Adrenal gland (tissue), 12 donors: ENCODE data around the gene RIMBP2. TPM values are rescaled to one million over a fixed set of nuclear protein-coding genes. Genes with fewer than 3 reads are reported as not detected.
A peak's percentile ranks its signal among the peaks of the same experiment; 100 is the strongest.

Experiments used
- DNase-seq, 7 donors: peaks; one replicate each; pipeline ENCODE4 v3.0.0-alpha.2; 2019 to 2020
- H3K27ac ChIP-seq, 5 donors: fragments of 200-600 bp; sonication (generic) in 4 of 5; 1 replicate in 3 of 5; 2 replicates in 2 of 5; pipeline versions ENCODE4 v1.5.1 to v1.8.0; 2016 to 2020; ENCODE audit warnings: mild to moderate bottlenecking in 1 of 5
- H3K27me3 ChIP-seq: fragments of 200-600 bp; 2 replicates; pipeline ENCODE4 v1.8.0; 2021
- H3K36me3 ChIP-seq, 2 donors: fragments of 200-600 bp; replicated peaks in 1 of 2; 1 replicate in 1 of 2; 2 replicates in 1 of 2; pipeline versions ENCODE4 v1.5.1 to v1.8.0; 2018 to 2022
- H3K4me1 ChIP-seq, 2 donors: fragments of 200-600 bp; replicated peaks in 1 of 2; 1 replicate in 1 of 2; 2 replicates in 1 of 2; pipeline versions ENCODE4 v1.5.1 to v1.8.0; 2018 to 2021
- H3K4me3 ChIP-seq, 4 donors: fragments of 200-600 bp; sonication (generic) in 3 of 4; one replicate each; pipeline ENCODE4 v1.5.1; 2016 to 2018
- H3K9me3 ChIP-seq, 3 donors: fragments of 200-600 bp; sonication (generic) in 1 of 3; replicated peaks in 1 of 3; 1 replicate in 2 of 3; 2 replicates in 1 of 3; pipeline versions ENCODE4 v1.5.1 to v1.8.0; 2016 to 2021
- CTCF ChIP-seq, 6 experiments: fragments of 450-650 bp in 4 of 6; fragments of 200-600 bp in 2 of 6; sonication (generic) in 1 of 6; IDR thresholded peaks; 1 replicate in 5 of 6; 2 replicates in 1 of 6; pipeline versions ENCODE4 v1.5.1 to v1.8.0; 2016 to 2021; ENCODE audit warnings: antibody characterized with exemption in 6 of 6, mild to moderate bottlenecking in 2 of 6, moderate library complexity in 1 of 6
- POLR2A ChIP-seq, 2 donors: fragments of 450-650 bp; IDR thresholded peaks; one replicate each; pipeline ENCODE4 v1.6.1; 2017; ENCODE audit warnings: antibody characterized with exemption in 2 of 2, mild to moderate bottlenecking in 2 of 2, moderate library complexity in 1 of 2
- WGBS, 4 donors: extraction: QIAGEN DNeasy Blood & Tissue Kit in 2 of 4; methylation state at CpG; one replicate each; pipeline versions ENCODE4 v1.1.5 to v1.1.7; 2013 to 2017; 5-methylcytosine and 5-hydroxymethylcytosine counted together
- intact Hi-C, 2 donors: fragments of 100-400 bp; cut with DNase I; formaldehyde crosslinking; loops; one replicate each; pipeline versions ENCODE4 v1.14.1 to v1.15.0; 2022 to 2023
- polyA plus RNA-seq, 3 donors: library from polyadenylated mRNA; stranded (reverse); fragments of 200-250 nt in 2 of 3; fragments of 350-450 nt in 1 of 3; fragmentation: Illumina TruSeq in 1 of 3; extraction: RNeasy Lipid Tissue Mini Kit (QIAGEN cat#74804) in 1 of 3; gene quantifications; one replicate each; pipeline ENCODE4 v1.2.3, GENCODE V29; 2013 to 2014
- total RNA-seq, 9 donors: library from RNA; depleted of rRNA in 4 of 9; stranded (reverse); fragments of >200 nt in 4 of 9; fragments of 120-200 nt in 1 of 9; fragmentation: NEBNext Ultra II Directional in 1 of 9; extraction: Animal tissue kit (Norgen Biotek cat#: 25700) in 1 of 9; gene quantifications; one replicate each; pipeline versions ENCODE4 v1.1.0 to v1.2.4, GENCODE V29; 2013 to 2023
- donor health status: healthy with polysubstance abuse.
- donor health status: Bipolar disorder and iron deficiency.
- donor health status: DM: yes; HTN: yes; CAD: no.
- donor health status: DM: no; HTN: no; CAD: no.
- donor health status: DM: no; HTN: no; CAD: no.
- donor health status: DM: yes; HTN: yes; CAD: no.

The RIMBP2 gene
- total and polyA plus RNA-seq, 12 donors, result 0.18 to 23.9 (median 6.3) TPM; not detected in 2

GRCh38 chr12:130709151-130709970 is 6.7 kb downstream of the RIMBP2 start:
- 58 to 62% (median 61%) methylated on average over 17 to 29 of the region's 29 CpGs for WGBS, 4 donors
- H3K27ac ChIP-seq, result no peak overlapping the region
- no peak overlapping the region for H3K4me3 ChIP-seq
- H3K36me3 ChIP-seq, result no peaks in the 10 kb centered on the region
- DNase-seq, result peak in 1 of 7 donors; percentile 38
- H3K9me3 ChIP-seq, result no peaks in the 10 kb centered on the region
- peaks cover 0 to 3% of the 10 kb centered on the region in 2 donors for H3K4me1 ChIP-seq
- peaks cover under 1% of the 10 kb centered on the region for H3K27me3 ChIP-seq
- intact Hi-C loops, result no loop called here
- no peak for TF ChIP-seq POLR2A (IDR thresholded peaks at IDR 0.05)

GRCh38 chr12:130708648-130709047 is 7.5 kb downstream of the RIMBP2 start:
- H3K36me3 ChIP-seq, result no peaks in the 10 kb centered on the region
- no peak overlapping the region for H3K27ac ChIP-seq
- 57 to 90% (median 88%) methylated on average over 5 to 12 of the region's 12 CpGs for WGBS, 4 donors
- intact Hi-C loops, result no loop called here
- H3K4me1 ChIP-seq, result no peaks in the 10 kb centered on the region
- TF ChIP-seq POLR2A (IDR thresholded peaks at IDR 0.05), result no peak
- TF ChIP-seq CTCF (IDR thresholded peaks at IDR 0.05), result no peak
- no peaks in the 10 kb centered on the region for H3K9me3 ChIP-seq
- H3K4me3 ChIP-seq, result no peak overlapping the region
- no peaks in the 10 kb centered on the region for H3K27me3 ChIP-seq
- peak in 1 of 7 donors; percentile 30 for DNase-seq

- no peaks in the 10 kb centered on the region for H3K4me1 ChIP-seq
- no peaks in the 10 kb centered on the region for H3K36me3 ChIP-seq
- no peak for TF ChIP-seq CTCF (IDR thresholded peaks at IDR 0.05)
- TF ChIP-seq POLR2A (IDR thresholded peaks at IDR 0.05), result no peak
- intact Hi-C loops, result no loop called here
- no peaks in the 10 kb centered on the region for H3K9me3 ChIP-seq
- 83 to 94% (median 88%) methylated on average over 8 of the region's 8 CpGs for WGBS, 4 donors
- H3K4me3 ChIP-seq, result no peak overlapping the region
- H3K27me3 ChIP-seq, result no peaks in the 10 kb centered on the region
- DNase-seq, result peak in 1 of 7 donors; percentile 30
- no peak overlapping the region for H3K27ac ChIP-seq
These were observed 8.6 kb downstream of the RIMBP2 start for GRCh38 chr12:130707571-130707891.

GRCh38 chr12:130706885-130707570 is 9.1 kb downstream of the RIMBP2 start:
- TF ChIP-seq POLR2A (IDR thresholded peaks at IDR 0.05) (no peak), CTCF (IDR thresholded peaks at IDR 0.05) (no peak)
- DNase-seq, result peak in 1 of 7 donors; percentile 39
- no peaks in the 10 kb centered on the region for H3K9me3 ChIP-seq
- H3K27ac ChIP-seq, result no peak overlapping the region
- H3K36me3 ChIP-seq, result no peaks in the 10 kb centered on the region
- no peak overlapping the region for H3K4me3 ChIP-seq
- intact Hi-C loops, result no loop called here
- no peaks in the 10 kb centered on the region for H3K4me1 ChIP-seq
- 75 to 83% (median 81%) methylated on average over 15 of the region's 15 CpGs for WGBS, 4 donors
- no peaks in the 10 kb centered on the region for H3K27me3 ChIP-seq
